Measurements from ENCODE around the gene SCYL1. TPM values are rescaled to one million over a fixed set of nuclear protein-coding genes. Genes with fewer than 3 reads are reported as not detected.

SCYL1 gene
- total and polyA plus RNA-seq, 2 experiments from 2014 or later = 52.7 to 66.1 TPM

GRCh38 chr11:65556470-65557279 is 31.8 kb downstream of the SCYL1 start:
- Histone ChIP-seq H3K27ac (ENCODE audit: low read depth) (no peak overlapping the region), H3K4me1 (ENCODE audit: insufficient read depth) (peaks cover 47% of the 10 kb centered on the region), H3K36me3 (ENCODE audit: insufficient read depth) (no peaks in the 10 kb centered on the region), H2AFZ (no peak overlapping the region), H3F3A (replicated peaks; ENCODE audit: low read depth) (peaks cover 24% of the 10 kb centered on the region; the same call in 1 of the 2 replicates), H3K4me2 (peak overlapping the region; percentile 89), H3K4me3 (peak overlapping the region; percentile 72), H3K27me3 (ENCODE audit: insufficient read depth) (peaks cover 59% of the 10 kb centered on the region), H4K20me1 (replicated peaks; ENCODE audit: insufficient read depth) (no peaks in the 10 kb centered on the region), H3K79me2 (replicated peaks; ENCODE audit: insufficient read depth) (no peaks in the 10 kb centered on the region), H3K9me2 (ENCODE audit: insufficient read depth) (no peaks in the 10 kb centered on the region)
- TF ChIP-seq ZNF331 (CRISPR knock-in tag; IDR thresholded peaks at IDR 0.05; ENCODE audit: low read depth) (no peak), POLR2AphosphoS5 (IDR thresholded peaks at IDR 0.05; ENCODE audit: low read depth) (no peak), STAT1 (IDR thresholded peaks at IDR 0.05; ENCODE audit: unreplicated experiment) (no peak), CREB1 (CRISPR knock-in tag; IDR thresholded peaks at IDR 0.05; ENCODE audit: low read depth) (no peak), CTCF (conservative IDR thresholded peaks at IDR 0.05; ENCODE audit: low read depth in 2 of 2) (no peak), ETS1 (IDR thresholded peaks at IDR 0.05) (no peak), JUNB (IDR thresholded peaks at IDR 0.05; ENCODE audit: unreplicated experiment) (no peak), NANOG (IDR thresholded peaks at IDR 0.05; ENCODE audit: borderline replicate concordance) (no peak), ZNF462 (CRISPR knock-in tag; IDR thresholded peaks at IDR 0.05) (no peak), REST (IDR thresholded peaks at IDR 0.05; ENCODE audit: unreplicated experiment) (no peak), EZH2 (IDR thresholded peaks at IDR 0.05; ENCODE audit: low read depth, unreplicated experiment) (no peak), ZNF114 (CRISPR knock-in tag; IDR thresholded peaks at IDR 0.05) (no peak)
- Mint-ChIP-seq H3K27ac (no peak overlapping the region), H3K27me3 (ENCODE audit: insufficient read depth, low read depth, poor library complexity) (peaks cover 43% of the 10 kb centered on the region), H3K4me1 (peaks cover 60% of the 10 kb centered on the region), H3K9me3 (no peaks in the 10 kb centered on the region), H3K36me3 (ENCODE audit: low read depth) (no peaks in the 10 kb centered on the region; the same call in 2 of the 3 replicates), H3K4me3 (peak overlapping the region; percentile 75)
- ATAC-seq (no peak), DNase-seq (ENCODE audit: low spot score) (no peak)
